GM19397 (cell line): ENCODE measurements around the gene MKNK2.

ENCODE experiments used
- ATAC-seq: cut with Tn5 transposase; IDR thresholded peaks from one replicate; pipeline ENCODE4 v1.9.1; 2021; ENCODE audit warnings: mild to moderate bottlenecking, moderate library complexity; ENCODE audit not compliant: unreplicated experiment

The MKNK2 gene

GRCh38 chr19:2080336-2080988, 29.4 kb upstream of the MKNK2 start:
- no peak for ATAC-seq

GRCh38 chr19:2079865-2080301, 28.8 kb upstream of the MKNK2 start:
- no peak for ATAC-seq

GRCh38 chr19:2079076-2079864, 28.2 kb upstream of the MKNK2 start:
- no peak for ATAC-seq

- no peak for ATAC-seq
Observed at GRCh38 chr19:2077833-2078619, 27.0 kb upstream of the MKNK2 start.

- no peak for ATAC-seq
Observed at GRCh38 chr19:2077398-2077797, 26.4 kb upstream of the MKNK2 start.

- no peak for ATAC-seq
Observed at GRCh38 chr19:2076526-2076944, 25.5 kb upstream of the MKNK2 start.

GRCh38 chr19:2072757-2073551, 21.9 kb upstream of the MKNK2 start:
- no peak for ATAC-seq

- ATAC-seq, result no peak
Observed at GRCh38 chr19:2070986-2071673, 20.1 kb upstream of the MKNK2 start.

- no peak for ATAC-seq
Observed at GRCh38 chr19:2070436-2070827, 19.4 kb upstream of the MKNK2 start.

GRCh38 chr19:2064788-2065524, 13.9 kb upstream of the MKNK2 start:
- ATAC-seq, result no peak

- no peak for ATAC-seq
Observed at GRCh38 chr19:2064395-2064787, 13.3 kb upstream of the MKNK2 start.

- no peak for ATAC-seq
Observed at GRCh38 chr19:2063824-2064223, 12.8 kb upstream of the MKNK2 start.

- ATAC-seq, result no peak
Observed at GRCh38 chr19:2062770-2063169, 11.7 kb upstream of the MKNK2 start.

GRCh38 chr19:2062389-2062729, 11.3 kb upstream of the MKNK2 start:
- no peak for ATAC-seq

GRCh38 chr19:2061495-2062388, 10.7 kb upstream of the MKNK2 start:
- peak; percentile 84 for ATAC-seq

GRCh38 chr19:2060884-2061494, 9.9 kb upstream of the MKNK2 start:
- peak; percentile 35 for ATAC-seq

GRCh38 chr19:2059422-2060201, 8.6 kb upstream of the MKNK2 start:
- ATAC-seq, result no peak
